K562 (cell line): ENCODE data around the gene TBL1Y. TPM values are rescaled to one million over a fixed set of nuclear protein-coding genes. Genes with fewer than 3 reads are reported as not detected.

Experiments used
- ATAC-seq: fragments of 200-7000 bp; cut with Tn5 transposase; 3 replicates; pipeline ENCODE4 v1.9.1; 2020; ENCODE audit warnings: moderate library complexity
- BruUV-seq: library from RNA; stranded (reverse); fragments of 400-500 nt; replicated peaks from 2 replicates; lab custom pipeline; 2021; lab: Mats Ljungman, UMichigan
- CTCF ChIA-PET: fragments of 300-600 bp; formaldehyde crosslinking; extraction: SDS; loops from one replicate; lab custom pipeline; 2021; ENCODE audit warnings: low intra/inter-chr PET ratio; lab: Yijun Ruan, JAX
- POLR2A ChIA-PET: fragments of 300-600, 350-650 bp; sonication (Branson Sonifier 250); formaldehyde crosslinking; extraction: SDS; loops from one replicate; lab custom pipeline; 2021; ENCODE audit warnings: antibody characterized with exemption, inconsistent platforms; lab: Yijun Ruan, JAX
- DNase-seq, 4 experiments: peaks; one replicate each; pipeline versions ENCODE4 v3.0.0 to v3.0.0-alpha.2; 2011 to 2018; ENCODE audit warnings: low spot score in 3 of 4, mixed read lengths in 3 of 4; ENCODE audit errors: extremely low read depth in 1 of 4
- FAIRE-seq: peaks from 2 replicates; lab custom pipeline; 2011; peaks lifted over from hg19 to GRCh38; lab: Jason Lieb, UNC
- H2AFZ ChIP-seq: 2 replicates; pipeline ENCODE4 v1.6.0; 2011; ENCODE audit warnings: low read depth, low read length, control low read depth, inconsistent platforms
- H3K27ac ChIP-seq: fragments of 200-600 bp; 3 replicates; pipeline ENCODE4 v1.8.0; 2011; ENCODE audit warnings: low read depth, mild to moderate bottlenecking, control low read depth, inconsistent platforms, low read length, moderate library complexity, mixed read lengths; ENCODE audit errors: extremely low read depth
- H3K27me3 ChIP-seq, 2 experiments: fragments of 300-600 bp in 1 of 2; 2 replicates in 1 of 2; 3 replicates in 1 of 2; pipeline versions ENCODE4 v1.6.0 to v1.8.0; 2011; ENCODE audit warnings: inconsistent platforms in 2 of 2, low read length in 2 of 2, mild to moderate bottlenecking in 1 of 2, mixed read lengths in 1 of 2, moderate library complexity in 1 of 2; ENCODE audit not compliant: control insufficient read depth in 2 of 2, insufficient read depth in 2 of 2
- H3K36me3 ChIP-seq: fragments of 300-600 bp; 3 replicates; pipeline ENCODE4 v1.8.0; 2011; ENCODE audit warnings: mild to moderate bottlenecking, low read length, inconsistent platforms; ENCODE audit not compliant: control insufficient read depth, insufficient read depth
- H3K4me1 ChIP-seq, 2 experiments: fragments of 200-600 bp in 1 of 2; replicated peaks in 1 of 2; 2 replicates in 1 of 2; 3 replicates in 1 of 2; pipeline versions ENCODE4 v1.5.1 to v1.8.0; 2011; ENCODE audit warnings: inconsistent platforms in 2 of 2, low read length in 2 of 2, mild to moderate bottlenecking in 1 of 2, mixed read lengths in 1 of 2, moderate library complexity in 1 of 2; ENCODE audit not compliant: control insufficient read depth in 2 of 2, insufficient read depth in 2 of 2
- H3K4me2 ChIP-seq: 2 replicates; pipeline ENCODE4 v1.6.1; 2011; ENCODE audit warnings: low read length, control low read depth, inconsistent platforms, mixed read lengths; ENCODE audit not compliant: insufficient read depth
- H3K4me3 ChIP-seq: fragments of 200-600 bp; sonication (generic), shearing (Covaris generic); 2 replicates; pipeline ENCODE4 v1.5.1; 2016; ENCODE audit warnings: control low read depth, inconsistent platforms
- H3K79me2 ChIP-seq: fragments of 200-600 bp; 3 replicates; pipeline ENCODE4 v1.8.0; 2011; ENCODE audit warnings: low read length, inconsistent platforms; ENCODE audit not compliant: control insufficient read depth, insufficient read depth
- H3K9ac ChIP-seq, 2 experiments: 2 replicates each; pipeline versions ENCODE4 v1.6.0 to v1.6.1; 2011; ENCODE audit warnings: low read depth in 2 of 2, low read length in 2 of 2, control low read depth in 1 of 2, inconsistent platforms in 1 of 2, mild to moderate bottlenecking in 1 of 2, mixed read lengths in 1 of 2; ENCODE audit not compliant: insufficient read depth in 1 of 2
- H3K9me1 ChIP-seq: one replicate; pipeline ENCODE4 v1.6.0; 2011; ENCODE audit warnings: inconsistent platforms, mild to moderate bottlenecking, low read length, moderate library complexity; ENCODE audit not compliant: control insufficient read depth, insufficient read depth
- H3K9me3 ChIP-seq: replicated peaks from 2 replicates; pipeline ENCODE4 v1.5.1; 2011; ENCODE audit warnings: low read depth, low read length, inconsistent platforms; ENCODE audit not compliant: control insufficient read depth, insufficient read depth
- H4K20me1 ChIP-seq: replicated peaks from 2 replicates; pipeline ENCODE4 v1.6.1; 2011; ENCODE audit warnings: low read length, inconsistent platforms, mixed read lengths; ENCODE audit not compliant: control insufficient read depth, insufficient read depth
- CBFA2T3 ChIP-seq: fragments of 450-650 bp; IDR thresholded peaks from 2 replicates; pipeline ENCODE4 v1.6.1; 2017
- CBX2 ChIP-seq: fragments of 200-600 bp; sonication (generic); IDR thresholded peaks from one replicate; pipeline ENCODE4 v1.6.1; 2012; ENCODE audit warnings: mild to moderate bottlenecking, low read length, inconsistent platforms; ENCODE audit not compliant: insufficient read depth, poor library complexity, severe bottlenecking
- CLOCK ChIP-seq: fragments of 250-450 bp; sonication (Bioruptor Pico); IDR thresholded peaks from 2 replicates; pipeline ENCODE4 v1.4.0; 2020; ENCODE audit warnings: mild to moderate bottlenecking, moderate library complexity, borderline replicate concordance
- IFI16 ChIP-seq: fragments of 250-450 bp; sonication (Bioruptor Pico); IDR thresholded peaks from 2 replicates; pipeline ENCODE4 v2.1.2; 2022; ENCODE audit warnings: mild to moderate bottlenecking, inconsistent platforms
- KAT8 ChIP-seq: fragments of 450-650 bp; IDR thresholded peaks from 2 replicates; pipeline ENCODE4 v1.6.1; 2016; ENCODE audit warnings: low read depth, mild to moderate bottlenecking
- KDM4B ChIP-seq, 2 experiments: fragments of 450-650 bp in 1 of 2; sonication (generic) in 1 of 2; IDR thresholded peaks; 2 replicates each; pipeline ENCODE4 v1.6.1; 2016 to 2017; ENCODE audit warnings: borderline replicate concordance in 2 of 2, antibody characterized with exemption in 1 of 2, low read depth in 1 of 2, mild to moderate bottlenecking in 1 of 2
- MAFK ChIP-seq: IDR thresholded peaks from 2 replicates; pipeline ENCODE4 v1.6.1; 2011; ENCODE audit warnings: low read length, improper control_type of control experiment
- MBD2 ChIP-seq: sonication (generic); IDR thresholded peaks from 2 replicates; pipeline ENCODE4 v1.6.1; 2016; ENCODE audit warnings: low read depth, borderline replicate concordance
- MIER1 ChIP-seq: fragments of 450-650 bp; IDR thresholded peaks from 2 replicates; pipeline ENCODE4 v1.6.1; 2016; ENCODE audit warnings: antibody characterized with exemption, mild to moderate bottlenecking, low read depth
- POLR2AphosphoS5 ChIP-seq: IDR thresholded peaks from 2 replicates; pipeline ENCODE4 v1.6.1; 2011; ENCODE audit warnings: mild to moderate bottlenecking, low read depth, low read length, moderate library complexity; ENCODE audit not compliant: control insufficient read depth, insufficient read depth
- SNAPC5 ChIP-seq: fragments of 250-450 bp; sonication (Bioruptor Pico); IDR thresholded peaks from 2 replicates; pipeline ENCODE4 v1.8.0; 2021; ENCODE audit warnings: moderate library complexity, mild to moderate bottlenecking, inconsistent platforms
- TCF7 ChIP-seq: sonication (generic); IDR thresholded peaks from 2 replicates; pipeline ENCODE4 v1.6.1; 2016; ENCODE audit warnings: antibody characterized with exemption, borderline replicate concordance
- TCFL5 ChIP-seq: fragments of 250-450 bp; sonication (Bioruptor Pico); conservative IDR thresholded peaks from 2 replicates; pipeline ENCODE4 v1.6.1; 2021; ENCODE audit warnings: mild to moderate bottlenecking, moderate library complexity, matching md5 sums
- TOE1 ChIP-seq, 2 experiments: fragments of 450-650 bp in 1 of 2; sonication (generic) in 1 of 2; formaldehyde crosslinking in 1 of 2; IDR thresholded peaks; 2 replicates each; pipeline versions ENCODE4 v1.7.1 to v1.8.0; 2016 to 2022; ENCODE audit warnings: borderline replicate concordance in 2 of 2, mild to moderate bottlenecking in 2 of 2, antibody characterized with exemption in 1 of 2, inconsistent platforms in 1 of 2, low read depth in 1 of 2, missing genetic modification reagents in 1 of 2, moderate library complexity in 1 of 2
- WGBS: fragments of 100-300 bp; shearing (Covaris generic); methylation state at CpG from one replicate; pipeline ENCODE4 v1.1.6; 2016; ENCODE audit warnings: low coverage, mixed read lengths; ENCODE audit not compliant: insufficient coverage; ENCODE audit errors: missing lambda C conversion rate; 5-methylcytosine and 5-hydroxymethylcytosine counted together
- in situ Hi-C: fragments of 300-500 bp; cut with MboI; formaldehyde crosslinking; loops from 4 replicates; pipeline ENCODE4 v1.15.0; 2018; ENCODE audit warnings: inconsistent platforms, mixed read lengths
- intact Hi-C: fragments of 100-400 bp; cut with micrococcal nuclease; formaldehyde crosslinking; loops from 2 replicates; pipeline ENCODE4 v1.14.2; 2022
- polyA plus RNA-seq, 8 experiments: library from polyadenylated mRNA; depleted of rRNA in 4 of 8; stranded (reverse) in 5 of 8; unstranded in 3 of 8; fragments of >200 nt; fragmentation: Nextera tagmentation in 2 of 8; fragmentation: Illumina TruSeq in 1 of 8; extraction: Ambion mirVana in 2 of 8; extraction: Trizol in 1 of 8; gene quantifications; 2 replicates each; pipeline versions ENCODE4 v1.2.1 to v1.2.3, GENCODE V29; 2011 to 2014; ENCODE audit warnings: inconsistent platforms in 1 of 8, missing spikeins in 1 of 8
- total RNA-seq, 7 experiments: library from RNA; depleted of rRNA in 6 of 7; stranded (reverse); fragments of >200 nt in 6 of 7; fragmentation: Illumina TruSeq in 2 of 7; extraction: Trizol in 2 of 7; gene quantifications; 2 replicates each; pipeline versions ENCODE4 v1.2.1 to v1.2.3, GENCODE V29; 2011 to 2021; ENCODE audit warnings: low replicate concordance in 1 of 7
- TF ChIP-seq, protein P1 (sequence below): sonication (generic); formaldehyde crosslinking; IDR thresholded peaks from 2 replicates; pipeline ENCODE4 v1.8.0; 2023; ENCODE audit warnings: mild to moderate bottlenecking, missing genetic modification reagents

TBL1Y gene
- total and polyA plus RNA-seq, 9 of the 15 experiments (the other 6 are each of a cell fraction or from before 2014, with no cell fraction given) = not detected

DNA sequence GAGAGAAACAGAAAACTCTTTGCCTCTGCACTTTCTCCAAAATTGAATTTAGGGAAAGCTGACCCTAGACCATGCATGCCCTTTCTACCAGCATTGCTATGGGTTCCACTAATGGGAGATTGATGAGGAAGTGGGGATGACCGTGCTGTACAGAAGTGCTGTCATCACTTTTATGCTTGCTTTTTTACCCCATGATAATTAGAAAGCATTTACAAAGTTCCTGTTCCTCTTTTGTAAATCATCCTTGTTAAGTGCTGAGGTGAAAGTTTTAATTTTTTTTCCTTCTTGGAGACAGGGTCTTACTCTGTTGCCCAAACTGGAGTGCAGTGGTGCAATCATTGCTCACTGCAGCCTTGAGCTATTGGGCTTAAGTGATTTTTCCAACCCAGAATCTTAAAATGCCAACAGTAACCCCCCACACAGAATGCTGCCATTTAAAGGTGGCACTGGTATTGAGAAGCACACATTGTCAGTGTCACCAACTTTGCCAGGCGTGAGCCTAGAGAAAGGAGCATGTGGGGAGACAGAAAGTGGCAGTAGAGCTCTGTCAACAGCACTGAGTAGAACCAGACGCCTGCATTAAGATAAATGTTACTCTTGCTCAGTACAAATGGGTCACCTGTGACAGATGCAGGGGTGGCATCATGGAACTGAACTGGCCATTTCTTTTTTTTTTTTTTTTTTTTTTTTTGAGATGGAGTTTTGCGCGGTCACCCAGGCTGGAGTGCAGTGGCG lies 79.6 kb downstream of the TBL1Y start:
- no peaks in the 10 kb centered on the region for H3K79me2 ChIP-seq
- no peak overlapping the region for H3K27ac ChIP-seq
- ATAC-seq = no peak
- no peaks in the 10 kb centered on the region for H3K27me3 ChIP-seq
- H4K20me1 ChIP-seq = no peaks in the 10 kb centered on the region
- in situ Hi-C loops (no loop called here), intact Hi-C loops (no loop called here)
- no TSS peak for BruUV-seq
- H3K4me2 ChIP-seq = no peak overlapping the region
- FAIRE-seq = no peak
- H3K4me1 ChIP-seq = no peaks in the 10 kb centered on the region
- no peak overlapping the region for H3K9ac ChIP-seq
- DNase-seq = no peak
- no CpG with 5 or more reads among the region's 6 CpGs for WGBS
- ChIA-PET POLR2A (no interaction called here), CTCF (no interaction called here)
- H3K36me3 ChIP-seq = no peaks in the 10 kb centered on the region
- H3K9me1 ChIP-seq = no peaks in the 10 kb centered on the region
- no peak overlapping the region for H2AFZ ChIP-seq
- H3K4me3 ChIP-seq = no peak overlapping the region
- no peaks in the 10 kb centered on the region for H3K9me3 ChIP-seq
- no peak for TF ChIP-seq TCFL5 (CRISPR knock-in tag)
- TF ChIP-seq CBX2 = no peak
- no peak for TF ChIP-seq TCF7
- TF ChIP-seq TOE1 (IDR thresholded peaks at IDR 0.05; ENCODE audit: borderline replicate concordance) = no peak
- TF ChIP-seq TOE1 (CRISPR knock-in tag; IDR thresholded peaks at IDR 0.05; ENCODE audit: borderline replicate concordance, low read depth) = no peak
- TF ChIP-seq SNAPC5 = no peak
- no peak for TF ChIP-seq MBD2
- TF ChIP-seq, protein P1, sequence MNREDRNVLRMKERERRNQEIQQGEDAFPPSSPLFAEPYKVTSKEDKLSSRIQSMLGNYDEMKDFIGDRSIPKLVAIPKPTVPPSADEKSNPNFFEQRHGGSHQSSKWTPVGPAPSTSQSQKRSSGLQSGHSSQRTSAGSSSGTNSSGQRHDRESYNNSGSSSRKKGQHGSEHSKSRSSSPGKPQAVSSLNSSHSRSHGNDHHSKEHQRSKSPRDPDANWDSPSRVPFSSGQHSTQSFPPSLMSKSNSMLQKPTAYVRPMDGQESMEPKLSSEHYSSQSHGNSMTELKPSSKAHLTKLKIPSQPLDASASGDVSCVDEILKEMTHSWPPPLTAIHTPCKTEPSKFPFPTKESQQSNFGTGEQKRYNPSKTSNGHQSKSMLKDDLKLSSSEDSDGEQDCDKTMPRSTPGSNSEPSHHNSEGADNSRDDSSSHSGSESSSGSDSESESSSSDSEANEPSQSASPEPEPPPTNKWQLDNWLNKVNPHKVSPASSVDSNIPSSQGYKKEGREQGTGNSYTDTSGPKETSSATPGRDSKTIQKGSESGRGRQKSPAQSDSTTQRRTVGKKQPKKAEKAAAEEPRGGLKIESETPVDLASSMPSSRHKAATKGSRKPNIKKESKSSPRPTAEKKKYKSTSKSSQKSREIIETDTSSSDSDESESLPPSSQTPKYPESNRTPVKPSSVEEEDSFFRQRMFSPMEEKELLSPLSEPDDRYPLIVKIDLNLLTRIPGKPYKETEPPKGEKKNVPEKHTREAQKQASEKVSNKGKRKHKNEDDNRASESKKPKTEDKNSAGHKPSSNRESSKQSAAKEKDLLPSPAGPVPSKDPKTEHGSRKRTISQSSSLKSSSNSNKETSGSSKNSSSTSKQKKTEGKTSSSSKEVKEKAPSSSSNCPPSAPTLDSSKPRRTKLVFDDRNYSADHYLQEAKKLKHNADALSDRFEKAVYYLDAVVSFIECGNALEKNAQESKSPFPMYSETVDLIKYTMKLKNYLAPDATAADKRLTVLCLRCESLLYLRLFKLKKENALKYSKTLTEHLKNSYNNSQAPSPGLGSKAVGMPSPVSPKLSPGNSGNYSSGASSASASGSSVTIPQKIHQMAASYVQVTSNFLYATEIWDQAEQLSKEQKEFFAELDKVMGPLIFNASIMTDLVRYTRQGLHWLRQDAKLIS (CRISPR knock-in tag) = no peak
- no peak for TF ChIP-seq CBFA2T3
- no peak for TF ChIP-seq KAT8
- TF ChIP-seq KDM4B (IDR thresholded peaks at IDR 0.05; ENCODE audit: borderline replicate concordance in 2 of 2, low read depth in 1 of 2) = no peak
- TF ChIP-seq CLOCK (CRISPR knock-in tag) = no peak
- TF ChIP-seq MAFK = no peak
- TF ChIP-seq POLR2AphosphoS5 = no peak
- TF ChIP-seq MIER1 = no peak
- no peak for TF ChIP-seq IFI16 (CRISPR knock-in tag)
